Uterus (tissue), 4 donors: ENCODE results near the gene MYO1D. TPM values are rescaled to one million over a fixed set of nuclear protein-coding genes. Genes with fewer than 3 reads are reported as not detected.

Source experiments
- DNase-seq, 2 donors: peaks; one replicate each; pipeline ENCODE4 v3.0.0-alpha.2; 2019 to 2020
- H3K27ac ChIP-seq, 2 donors: fragments of 200-600 bp; sonication (generic); 1 replicate in 1 of 2; 2 replicates in 1 of 2; pipeline ENCODE4 v1.5.1; 2016 to 2018
- H3K27me3 ChIP-seq, 2 donors: fragments of 200-600 bp; sonication (generic); one replicate each; pipeline ENCODE4 v1.5.1; 2018 to 2019; ENCODE audit warnings: control low read depth in 1 of 2
- H3K36me3 ChIP-seq, 2 donors: fragments of 200-600 bp; sonication (generic); one replicate each; pipeline ENCODE4 v1.5.1; 2019; ENCODE audit warnings: control low read depth in 1 of 2
- H3K4me1 ChIP-seq, 2 donors: fragments of 200-600 bp; sonication (generic); one replicate each; pipeline ENCODE4 v1.5.1; 2018 to 2019; ENCODE audit warnings: control low read depth in 1 of 2
- H3K4me3 ChIP-seq, 2 donors: fragments of 200-600 bp; sonication (generic); 1 replicate in 1 of 2; 2 replicates in 1 of 2; pipeline ENCODE4 v1.5.1; 2018 to 2019; ENCODE audit warnings: mild to moderate bottlenecking in 1 of 2
- H3K9me3 ChIP-seq, 2 donors: fragments of 200-600 bp; sonication (generic); one replicate each; pipeline ENCODE4 v1.5.1; 2019; ENCODE audit warnings: control low read depth in 1 of 2
- CTCF ChIP-seq, 4 experiments: fragments of 200-600 bp in 2 of 4; fragments of 450-650 bp in 2 of 4; sonication (generic) in 2 of 4; IDR thresholded peaks; one replicate each; pipeline ENCODE4 v1.5.1; 2016 to 2019; ENCODE audit warnings: antibody characterized with exemption in 4 of 4, mild to moderate bottlenecking in 2 of 4, moderate library complexity in 1 of 4
- POLR2A ChIP-seq, 2 donors: fragments of 450-650 bp; IDR thresholded peaks; one replicate each; pipeline ENCODE4 v1.6.1; 2016; ENCODE audit warnings: antibody characterized with exemption in 2 of 2, mild to moderate bottlenecking in 1 of 2, moderate library complexity in 1 of 2
- intact Hi-C: fragments of 100-400 bp; cut with DNase I; formaldehyde crosslinking; loops from one replicate; pipeline ENCODE4 v1.15.1; 2023; ENCODE audit warnings: low total_unique reads
- total RNA-seq, 4 donors: library from RNA; depleted of rRNA in 3 of 4; stranded (reverse); fragments of >200 nt in 3 of 4; gene quantifications; one replicate each; pipeline versions ENCODE4 v1.1.0 to v1.2.4, GENCODE V29; 2014 to 2023
- donor health status: DM: yes; HTN: yes; CAD: no.

Gene MYO1D
- total RNA-seq, 4 donors from 2014 or later: 20.4 to 55.2 (median 30.6) TPM

- H3K27ac ChIP-seq: no peak overlapping the region
- no peak for DNase-seq
- H3K27me3 ChIP-seq: no peaks in the 10 kb centered on the region
- TF ChIP-seq POLR2A (IDR thresholded peaks at IDR 0.05) (no peak), CTCF (IDR thresholded peaks at IDR 0.05) (no peak)
- no peak overlapping the region for H3K4me3 ChIP-seq
- no peaks in the 10 kb centered on the region for H3K9me3 ChIP-seq
- intact Hi-C loops: no loop called here
- no peaks in the 10 kb centered on the region for H3K4me1 ChIP-seq
- no peaks in the 10 kb centered on the region for H3K36me3 ChIP-seq
These were observed 306.9 kb downstream of the MYO1D start for GRCh38 chr17:32570081-32570396.

GRCh38 chr17:32569171-32570080 lies 307.5 kb downstream of the MYO1D start:
- intact Hi-C loops: no loop called here
- TF ChIP-seq CTCF (IDR thresholded peaks at IDR 0.05): no peak
- no peak for TF ChIP-seq POLR2A (IDR thresholded peaks at IDR 0.05)
- H3K27me3 ChIP-seq: no peaks in the 10 kb centered on the region

GRCh38 chr17:32568705-32569104 lies 308.2 kb downstream of the MYO1D start:
- Histone ChIP-seq H3K27ac (no peak overlapping the region), H3K4me1 (no peaks in the 10 kb centered on the region), H3K27me3 (no peaks in the 10 kb centered on the region), H3K9me3 (no peaks in the 10 kb centered on the region), H3K4me3 (no peak overlapping the region), H3K36me3 (no peaks in the 10 kb centered on the region)
- DNase-seq: no peak
- no peak for TF ChIP-seq CTCF (IDR thresholded peaks at IDR 0.05)
- no peak for TF ChIP-seq POLR2A (IDR thresholded peaks at IDR 0.05)
- intact Hi-C loops: no loop called here

More at GRCh38 chr17:32569171-32570080, 307.5 kb downstream of the MYO1D start:
- Histone ChIP-seq H3K27ac (no peak overlapping the region), H3K4me1 (no peaks in the 10 kb centered on the region), H3K4me3 (no peak overlapping the region), H3K9me3 (no peaks in the 10 kb centered on the region), H3K36me3 (no peaks in the 10 kb centered on the region)
- no peak for DNase-seq

- no peak for TF ChIP-seq POLR2A (IDR thresholded peaks at IDR 0.05)
- no peak for TF ChIP-seq CTCF (IDR thresholded peaks at IDR 0.05)
- DNase-seq: no peak
- no peak overlapping the region for H3K27ac ChIP-seq
- intact Hi-C loops: no loop called here
- H3K4me1 ChIP-seq: no peaks in the 10 kb centered on the region
- H3K36me3 ChIP-seq: no peaks in the 10 kb centered on the region
- no peaks in the 10 kb centered on the region for H3K9me3 ChIP-seq
- H3K27me3 ChIP-seq: no peaks in the 10 kb centered on the region
- H3K4me3 ChIP-seq: no peak overlapping the region
These were observed 309.4 kb downstream of the MYO1D start for GRCh38 chr17:32567511-32567910.

- H3K36me3 ChIP-seq: no peaks in the 10 kb centered on the region
- H3K4me1 ChIP-seq: no peaks in the 10 kb centered on the region
- H3K9me3 ChIP-seq: no peaks in the 10 kb centered on the region
- no peak for DNase-seq
- TF ChIP-seq POLR2A (IDR thresholded peaks at IDR 0.05) (no peak), CTCF (IDR thresholded peaks at IDR 0.05) (no peak)
- no peak overlapping the region for H3K4me3 ChIP-seq
- intact Hi-C loops: no loop called here
- H3K27me3 ChIP-seq: no peaks in the 10 kb centered on the region
- no peak overlapping the region for H3K27ac ChIP-seq
These were observed 309.8 kb downstream of the MYO1D start for GRCh38 chr17:32567086-32567485.
